ENCODE data around the gene ZNF91.
"Not testable (repeated sequence)": the region's sequence is repeated elsewhere in the genome, so short reads cannot be mapped to it uniquely, and the experiment has no call there.

Gene ZNF91

GRCh38 chr19:23318941-23319340 lies 76.3 kb downstream of the ZNF91 start:
- DNase-seq (ENCODE audit: low spot score): not testable (repeated sequence)

- no peak for DNase-seq (ENCODE audit: low spot score)
Observed at GRCh38 chr19:23318143-23318542, 77.1 kb downstream of the ZNF91 start.

- DNase-seq (ENCODE audit: low spot score): no peak
Observed at GRCh38 chr19:23315286-23315685, 80.0 kb downstream of the ZNF91 start.

GRCh38 chr19:23314505-23315251 lies 80.6 kb downstream of the ZNF91 start:
- no peak for DNase-seq (ENCODE audit: low spot score)

- DNase-seq (ENCODE audit: low spot score): no peak
Observed at GRCh38 chr19:23313196-23313595, 82.1 kb downstream of the ZNF91 start.

GRCh38 chr19:23312515-23312914 lies 82.8 kb downstream of the ZNF91 start:
- no peak for DNase-seq (ENCODE audit: low spot score)

GRCh38 chr19:23311551-23311950 lies 83.7 kb downstream of the ZNF91 start:
- no peak for DNase-seq (ENCODE audit: low spot score)

GRCh38 chr19:23310729-23311211 lies 84.5 kb downstream of the ZNF91 start:
- DNase-seq (ENCODE audit: low spot score): no peak

- DNase-seq (ENCODE audit: low spot score): no peak
Observed at GRCh38 chr19:23309926-23310325, 85.3 kb downstream of the ZNF91 start.

GRCh38 chr19:23305555-23305954 lies 89.7 kb downstream of the ZNF91 start:
- no peak for DNase-seq (ENCODE audit: low spot score)

- no peak for DNase-seq (ENCODE audit: low spot score)
Observed at GRCh38 chr19:23304238-23304637, 91.0 kb downstream of the ZNF91 start.

- DNase-seq (ENCODE audit: low spot score): no peak
Observed at GRCh38 chr19:23294141-23294540, 101.1 kb downstream of the ZNF91 start.

- not testable (repeated sequence) for DNase-seq (ENCODE audit: low spot score)
Observed at GRCh38 chr19:23289966-23290365, 105.3 kb downstream of the ZNF91 start.
